Gastrocnemius medialis (tissue), 4 donors: ENCODE data around the gene DDX18.

ENCODE experiments used
- CTCF ChIP-seq, 5 experiments: fragments of 450-650 bp in 3 of 5; fragments of 200-600 bp in 2 of 5; sonication (generic) in 2 of 5; IDR thresholded peaks in 4 of 5; conservative IDR thresholded peaks in 1 of 5; 1 replicate in 4 of 5; 2 replicates in 1 of 5; pipeline ENCODE4 v1.5.1; 2016 to 2019; ENCODE audit warnings: antibody characterized with exemption in 5 of 5, mild to moderate bottlenecking in 3 of 5, moderate library complexity in 3 of 5
- POLR2A ChIP-seq, 2 donors: fragments of 450-650 bp; IDR thresholded peaks; one replicate each; pipeline ENCODE4 v1.6.1; 2017; ENCODE audit warnings: antibody characterized with exemption in 2 of 2, mild to moderate bottlenecking in 2 of 2, moderate library complexity in 2 of 2

GRCh38 chr2:117828870-117829269, 14.4 kb downstream of the DDX18 start:
- no peak for TF ChIP-seq CTCF (IDR thresholded peaks at IDR 0.05 in 4 of 5, conservative IDR thresholded peaks at IDR 0.05 in 1 of 5)
- no peak for TF ChIP-seq POLR2A (IDR thresholded peaks at IDR 0.05)
